IMR-90 (cell line): ENCODE results near the gene EPHA6. TPM values are rescaled to one million over a fixed set of nuclear protein-coding genes. Genes with fewer than 3 reads are reported as not detected.

Experiments used
- ATAC-seq: fragments of 200-7000 bp; cut with Tn5 transposase; 2 replicates; pipeline ENCODE4 v1.9.1; 2020; ENCODE audit warnings: low read depth, mild to moderate bottlenecking, moderate library complexity
- BruUV-seq: library from RNA; stranded (reverse); fragments of 400-500 nt; replicated peaks from 2 replicates; lab custom pipeline; 2021; lab: Mats Ljungman, UMichigan
- CTCF ChIA-PET: fragments of 300-600 bp; formaldehyde crosslinking; extraction: SDS; loops from one replicate; lab custom pipeline; 2021; ENCODE audit warnings: antibody characterized with exemption; lab: Yijun Ruan, JAX
- POLR2A ChIA-PET: fragments of 300-600 bp; sonication (Branson Sonifier 250); formaldehyde crosslinking; loops from one replicate; lab custom pipeline; 2022; ENCODE audit warnings: antibody characterized with exemption; ENCODE audit not compliant: unreplicated experiment; lab: Charles Lee
- DNase-seq: peaks from one replicate; pipeline ENCODE4 v3.0.0; 2013
- H2AFZ ChIP-seq: replicated peaks from 2 replicates; pipeline ENCODE3; 2013; ENCODE audit warnings: low read length, mild to moderate bottlenecking; ENCODE audit not compliant: poor library complexity
- H2AK5ac ChIP-seq: 2 replicates; pipeline ENCODE4 v1.6.1; 2013; ENCODE audit warnings: low read depth, low read length, inconsistent platforms
- H2AK9ac ChIP-seq: replicated peaks from 2 replicates; pipeline ENCODE3; 2013; ENCODE audit warnings: mild to moderate bottlenecking, low read depth, low read length, moderate library complexity; ENCODE audit not compliant: poor library complexity
- H2BK120ac ChIP-seq: 2 replicates; pipeline ENCODE4 v1.6.1; 2013; ENCODE audit warnings: low read depth, low read length, inconsistent platforms
- H2BK15ac ChIP-seq: 3 replicates; pipeline ENCODE4 v1.6.1; 2013; ENCODE audit warnings: low read depth, low read length, inconsistent platforms
- H2BK20ac ChIP-seq: 2 replicates; pipeline ENCODE4 v1.6.1; 2013; ENCODE audit warnings: low read depth, mild to moderate bottlenecking, inconsistent platforms, low read length, moderate library complexity
- H2BK5ac ChIP-seq: 2 replicates; pipeline ENCODE4 v1.6.1; 2013; ENCODE audit warnings: mild to moderate bottlenecking, low read depth, low read length, inconsistent platforms; ENCODE audit not compliant: poor library complexity, severe bottlenecking
- H3K14ac ChIP-seq: replicated peaks from 2 replicates; pipeline ENCODE4 v1.6.1; 2013; ENCODE audit warnings: low read depth, low read length, inconsistent platforms
- H3K18ac ChIP-seq: 2 replicates; pipeline ENCODE4 v1.6.1; 2013; ENCODE audit warnings: low read depth, low read length, control low read depth
- H3K23ac ChIP-seq: 2 replicates; pipeline ENCODE4 v1.6.1; 2013; ENCODE audit warnings: low read depth, low read length, inconsistent platforms
- H3K27ac ChIP-seq: 2 replicates; pipeline ENCODE4 v1.5.1; 2013; ENCODE audit warnings: mild to moderate bottlenecking, control low read depth, low read length; ENCODE audit not compliant: insufficient read depth
- H3K27me3 ChIP-seq: 2 replicates; pipeline ENCODE4 v1.6.1; 2013; ENCODE audit warnings: low read length; ENCODE audit not compliant: control insufficient read depth, insufficient read depth
- H3K36me3 ChIP-seq: 2 replicates; pipeline ENCODE4 v1.6.1; 2013; ENCODE audit warnings: low read length, mixed read lengths; ENCODE audit not compliant: control insufficient read depth, insufficient read depth
- H3K4ac ChIP-seq: 2 replicates; pipeline ENCODE4 v1.6.1; 2013; ENCODE audit warnings: low read depth, low read length, inconsistent platforms
- H3K4me1 ChIP-seq: 2 replicates; pipeline ENCODE4 v1.6.1; 2013; ENCODE audit warnings: low read length, mixed read lengths; ENCODE audit not compliant: control insufficient read depth, insufficient read depth
- H3K4me2 ChIP-seq: 2 replicates; pipeline ENCODE4 v1.6.1; 2013; ENCODE audit warnings: low read depth, mild to moderate bottlenecking, control low read depth, low read length, moderate library complexity
- H3K4me3 ChIP-seq: 2 replicates; pipeline ENCODE4 v1.5.1; 2013; ENCODE audit warnings: low read depth, mild to moderate bottlenecking, control low read depth, low read length, moderate library complexity; ENCODE audit not compliant: insufficient read depth
- H3K56ac ChIP-seq: 2 replicates; pipeline ENCODE4 v1.6.1; 2013; ENCODE audit warnings: low read length, inconsistent platforms; ENCODE audit not compliant: insufficient read depth; ENCODE audit errors: extremely low read depth
- H3K79me1 ChIP-seq, 2 experiments: 2 replicates each; pipeline ENCODE4 v1.6.1; 2013; ENCODE audit warnings: low read length in 2 of 2, inconsistent platforms in 1 of 2, low read depth in 1 of 2
- H3K9ac ChIP-seq: 2 replicates; pipeline ENCODE4 v1.6.1; 2013; ENCODE audit warnings: low read depth, low read length, control low read depth
- H3K9me1 ChIP-seq: 2 replicates; pipeline ENCODE4 v1.6.1; 2013; ENCODE audit warnings: low read length, inconsistent platforms; ENCODE audit not compliant: insufficient read depth
- H3K9me3 ChIP-seq: 2 replicates; pipeline ENCODE4 v1.6.1; 2013; ENCODE audit warnings: low read length; ENCODE audit not compliant: control insufficient read depth, insufficient read depth
- H4K20me1 ChIP-seq: 2 replicates; pipeline ENCODE4 v1.6.1; 2013; ENCODE audit warnings: low read length, inconsistent platforms; ENCODE audit not compliant: insufficient read depth
- H4K5ac ChIP-seq: 2 replicates; pipeline ENCODE4 v1.6.1; 2013; ENCODE audit warnings: mild to moderate bottlenecking, low read depth, low read length, control low read depth
- H4K8ac ChIP-seq, 2 experiments: 2 replicates each; pipeline ENCODE4 v1.6.1; 2013; ENCODE audit warnings: low read depth in 2 of 2, low read length in 2 of 2, control low read depth in 1 of 2, inconsistent platforms in 1 of 2
- H4K91ac ChIP-seq: 2 replicates; pipeline ENCODE4 v1.6.1; 2013; ENCODE audit warnings: low read depth, low read length, inconsistent platforms; ENCODE audit not compliant: insufficient read depth
- BHLHE40 ChIP-seq: fragments of 150-350 bp; IDR thresholded peaks from 2 replicates; pipeline ENCODE4 v1.6.1; 2016; ENCODE audit warnings: mild to moderate bottlenecking, low read depth, low read length
- CEBPB ChIP-seq: IDR thresholded peaks from 2 replicates; pipeline ENCODE4 v1.6.1; 2012; ENCODE audit warnings: low read depth, low read length, improper control_type of control experiment
- CHD1 ChIP-seq: IDR thresholded peaks from 2 replicates; pipeline ENCODE4 v1.6.1; 2012; ENCODE audit warnings: low read depth, low read length, improper control_type of control experiment
- FOS ChIP-seq: fragments of 150-350 bp; IDR thresholded peaks from 2 replicates; pipeline ENCODE4 v1.6.1; 2016; ENCODE audit warnings: low read depth, low read length
- MAFK ChIP-seq: IDR thresholded peaks from 2 replicates; pipeline ENCODE4 v1.6.1; 2012; ENCODE audit warnings: low read depth, low read length, improper control_type of control experiment
- MAZ ChIP-seq: IDR thresholded peaks from 2 replicates; pipeline ENCODE4 v1.6.1; 2012; ENCODE audit warnings: low read depth, mild to moderate bottlenecking, low read length, improper control_type of control experiment, moderate library complexity, borderline replicate concordance
- MXI1 ChIP-seq: IDR thresholded peaks from 2 replicates; pipeline ENCODE4 v1.6.1; 2012; ENCODE audit warnings: low read depth, mild to moderate bottlenecking, low read length, moderate library complexity, borderline replicate concordance
- NFE2L2 ChIP-seq: fragments of 150-350 bp; IDR thresholded peaks from 2 replicates; pipeline ENCODE4 v1.6.1; 2016; ENCODE audit warnings: low read depth, mild to moderate bottlenecking, low read length
- POLR2A ChIP-seq: IDR thresholded peaks from 2 replicates; pipeline ENCODE4 v1.6.1; 2012; ENCODE audit warnings: mild to moderate bottlenecking, low read depth, low read length
- RAD21 ChIP-seq: IDR thresholded peaks from 2 replicates; pipeline ENCODE4 v1.6.1; 2012; ENCODE audit warnings: low read length, improper control_type of control experiment
- RCOR1 ChIP-seq: IDR thresholded peaks from 2 replicates; pipeline ENCODE4 v1.6.1; 2012; ENCODE audit warnings: mild to moderate bottlenecking, low read length, improper control_type of control experiment; ENCODE audit not compliant: insufficient replicate concordance
- RFX5 ChIP-seq: IDR thresholded peaks from 2 replicates; pipeline ENCODE4 v1.8.0; 2012; ENCODE audit warnings: low read depth, mild to moderate bottlenecking, low read length, moderate library complexity
- SMC3 ChIP-seq: fragments of 150-350 bp; IDR thresholded peaks from 2 replicates; pipeline ENCODE4 v1.6.1; 2016; ENCODE audit warnings: low read depth, mild to moderate bottlenecking, antibody characterized with exemption, low read length, moderate library complexity
- WGBS, 2 experiments: methylation state at CpG; one replicate each; pipeline versions ENCODE4 v1.1.5 to v1.1.7; 2013; ENCODE audit warnings: missing lambda C conversion rate in 2 of 2; ENCODE audit not compliant: insufficient read length in 1 of 2; ENCODE audit errors: extremely low coverage in 2 of 2; 5-methylcytosine and 5-hydroxymethylcytosine counted together
- dilution Hi-C: fragments of 300-500 bp; cut with HindIII; formaldehyde crosslinking; loops from one replicate; pipeline ENCODE4 v1.14.3; 2018; ENCODE audit warnings: low sequenced_read_pairs; ENCODE audit not compliant: unreplicated experiment
- in situ Hi-C: fragments of 300-500 bp; cut with MboI; formaldehyde crosslinking; loops from 3 replicates; pipeline ENCODE4 v1.14.3; 2019; ENCODE audit warnings: low sequenced_read_pairs, inconsistent platforms, mixed read lengths
- intact Hi-C: fragments of 100-400 bp; cut with micrococcal nuclease; formaldehyde crosslinking; loops from 2 replicates; pipeline ENCODE4 v1.10.0; 2022
- polyA plus RNA-seq, 3 experiments: library from polyadenylated mRNA; depleted of rRNA; stranded (reverse); fragments of >200 nt; gene quantifications; 2 replicates each; pipeline ENCODE4 v1.2.3, GENCODE V29; 2012; ENCODE audit warnings: low replicate concordance in 1 of 3
- total RNA-seq: library from RNA; depleted of rRNA; stranded (reverse); fragments of >200 nt; gene quantifications from 2 replicates; pipeline ENCODE4 v1.2.3, GENCODE V29; 2012
- TF ChIP-seq, protein P1 (sequence below): fragments of 150-350 bp; IDR thresholded peaks from 2 replicates; pipeline ENCODE4 v1.6.1; 2017; ENCODE audit warnings: mild to moderate bottlenecking, antibody characterized with exemption, low read length, low read depth
- TF ChIP-seq, protein P2 (sequence below): conservative IDR thresholded peaks from 2 replicates; pipeline ENCODE4 v1.5.1; 2012; ENCODE audit warnings: mild to moderate bottlenecking, low read depth, low read length, improper control_type of control experiment
- TF ChIP-seq, protein P3 (sequence below): fragments of 150-350 bp; IDR thresholded peaks from 2 replicates; pipeline ENCODE4 v1.6.1; 2016; ENCODE audit warnings: low read depth, mild to moderate bottlenecking, low read length, moderate library complexity, borderline replicate concordance

EPHA6 gene
- total and polyA plus RNA-seq, 2 of the 4 experiments (the other 2 are of a cell fraction) = not detected

DNA sequence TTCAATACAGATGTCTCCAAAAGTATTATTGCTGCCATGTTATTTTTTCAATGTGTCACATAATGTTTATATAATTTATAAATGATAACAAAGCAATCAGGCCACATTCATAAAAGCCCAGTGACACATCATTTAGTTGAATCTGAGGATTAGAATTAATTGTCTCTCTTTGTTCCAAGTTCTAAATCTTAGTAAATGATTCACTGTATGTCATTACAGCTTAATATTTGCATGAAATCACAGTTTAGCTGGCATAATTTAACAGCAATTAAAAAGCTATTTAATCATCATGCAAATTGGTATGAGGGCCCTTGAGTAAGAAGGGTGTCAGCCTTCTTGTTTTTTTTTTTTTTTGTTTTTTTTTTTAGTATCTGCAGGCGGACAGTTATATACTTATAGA, 427.0 kb downstream of the EPHA6 start:
- Histone ChIP-seq H3K27ac (no peak overlapping the region), H3K27me3 (no peaks in the 10 kb centered on the region), H3K56ac (no peak overlapping the region), H4K20me1 (no peaks in the 10 kb centered on the region), H3K14ac (no peak overlapping the region), H3K9ac (no peak overlapping the region), H3K9me3 (peaks cover 2% of the 10 kb centered on the region; the same call in 1 of the 2 replicates), H4K5ac (no peak overlapping the region), H3K4me1 (no peaks in the 10 kb centered on the region), H3K36me3 (no peaks in the 10 kb centered on the region), H2BK120ac (no peak overlapping the region), H4K8ac (no peak overlapping the region), H2AK5ac (no peak overlapping the region), H3K4ac (no peak overlapping the region), H2BK20ac (no peak overlapping the region), H2AK9ac (no peak overlapping the region), H4K91ac (no peak overlapping the region), H3K4me2 (no peak overlapping the region), H2BK15ac (no peak overlapping the region), H3K18ac (no peak overlapping the region), H3K79me1 (no peaks in the 10 kb centered on the region), H3K9me1 (no peaks in the 10 kb centered on the region), H2BK5ac (no peak overlapping the region), H3K23ac (no peak overlapping the region), H3K4me3 (no peak overlapping the region), H2AFZ (no peak overlapping the region)
- no CpG with 5 or more reads among the region's 1 CpG for WGBS, 2 experiments
- ChIA-PET CTCF (no interaction called here), POLR2A (no interaction called here)
- in situ Hi-C loops = no loop called here
- no peak for ATAC-seq
- intact Hi-C loops = no loop called here
- TF ChIP-seq, protein P1, sequence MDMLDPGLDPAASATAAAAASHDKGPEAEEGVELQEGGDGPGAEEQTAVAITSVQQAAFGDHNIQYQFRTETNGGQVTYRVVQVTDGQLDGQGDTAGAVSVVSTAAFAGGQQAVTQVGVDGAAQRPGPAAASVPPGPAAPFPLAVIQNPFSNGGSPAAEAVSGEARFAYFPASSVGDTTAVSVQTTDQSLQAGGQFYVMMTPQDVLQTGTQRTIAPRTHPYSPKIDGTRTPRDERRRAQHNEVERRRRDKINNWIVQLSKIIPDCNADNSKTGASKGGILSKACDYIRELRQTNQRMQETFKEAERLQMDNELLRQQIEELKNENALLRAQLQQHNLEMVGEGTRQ = no peak
- TF ChIP-seq, protein P2, sequence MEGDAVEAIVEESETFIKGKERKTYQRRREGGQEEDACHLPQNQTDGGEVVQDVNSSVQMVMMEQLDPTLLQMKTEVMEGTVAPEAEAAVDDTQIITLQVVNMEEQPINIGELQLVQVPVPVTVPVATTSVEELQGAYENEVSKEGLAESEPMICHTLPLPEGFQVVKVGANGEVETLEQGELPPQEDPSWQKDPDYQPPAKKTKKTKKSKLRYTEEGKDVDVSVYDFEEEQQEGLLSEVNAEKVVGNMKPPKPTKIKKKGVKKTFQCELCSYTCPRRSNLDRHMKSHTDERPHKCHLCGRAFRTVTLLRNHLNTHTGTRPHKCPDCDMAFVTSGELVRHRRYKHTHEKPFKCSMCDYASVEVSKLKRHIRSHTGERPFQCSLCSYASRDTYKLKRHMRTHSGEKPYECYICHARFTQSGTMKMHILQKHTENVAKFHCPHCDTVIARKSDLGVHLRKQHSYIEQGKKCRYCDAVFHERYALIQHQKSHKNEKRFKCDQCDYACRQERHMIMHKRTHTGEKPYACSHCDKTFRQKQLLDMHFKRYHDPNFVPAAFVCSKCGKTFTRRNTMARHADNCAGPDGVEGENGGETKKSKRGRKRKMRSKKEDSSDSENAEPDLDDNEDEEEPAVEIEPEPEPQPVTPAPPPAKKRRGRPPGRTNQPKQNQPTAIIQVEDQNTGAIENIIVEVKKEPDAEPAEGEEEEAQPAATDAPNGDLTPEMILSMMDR = no peak
- TF ChIP-seq MAZ (no peak), RCOR1 (no peak), CHD1 (no peak), NFE2L2 (no peak), FOS (no peak), POLR2A (no peak), CEBPB (no peak), RFX5 (no peak), MXI1 (no peak), BHLHE40 (no peak), RAD21 (no peak), SMC3 (no peak), MAFK (no peak)
- TF ChIP-seq, protein P3, sequence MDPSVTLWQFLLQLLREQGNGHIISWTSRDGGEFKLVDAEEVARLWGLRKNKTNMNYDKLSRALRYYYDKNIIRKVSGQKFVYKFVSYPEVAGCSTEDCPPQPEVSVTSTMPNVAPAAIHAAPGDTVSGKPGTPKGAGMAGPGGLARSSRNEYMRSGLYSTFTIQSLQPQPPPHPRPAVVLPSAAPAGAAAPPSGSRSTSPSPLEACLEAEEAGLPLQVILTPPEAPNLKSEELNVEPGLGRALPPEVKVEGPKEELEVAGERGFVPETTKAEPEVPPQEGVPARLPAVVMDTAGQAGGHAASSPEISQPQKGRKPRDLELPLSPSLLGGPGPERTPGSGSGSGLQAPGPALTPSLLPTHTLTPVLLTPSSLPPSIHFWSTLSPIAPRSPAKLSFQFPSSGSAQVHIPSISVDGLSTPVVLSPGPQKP = no peak
- dilution Hi-C loops = no loop called here
- no TSS peak for BruUV-seq
- no peak for DNase-seq
